ENCODE results near the gene SH3BGR.

The SH3BGR gene

GRCh38 chr21:39562791-39563770 is 111.3 kb downstream of the SH3BGR start:
- Histone ChIP-seq H3K9me3 (ENCODE audit: control insufficient read depth, insufficient read depth, low read length) (no peaks in the 10 kb centered on the region), H3K4me2 (ENCODE audit: low read length) (no peak overlapping the region), H3K9me2 (replicated peaks; ENCODE audit: control insufficient read depth, low read length) (no peaks in the 10 kb centered on the region), H4K20me1 (ENCODE audit: control insufficient read depth, insufficient read depth, low read depth, low read length) (no peaks in the 10 kb centered on the region), H3K36me3 (ENCODE audit: control insufficient read depth, low read length) (no peaks in the 10 kb centered on the region), H3F3A (ENCODE audit: control insufficient read depth, insufficient read depth) (no peaks in the 10 kb centered on the region), H3K27me3 (ENCODE audit: control insufficient read depth, low read length) (no peaks in the 10 kb centered on the region), H3K27ac (ENCODE audit: low read depth, low read length) (no peak overlapping the region), H3K4me1 (ENCODE audit: control insufficient read depth, low read length) (no peaks in the 10 kb centered on the region), H3K79me2 (ENCODE audit: control insufficient read depth, low read length) (no peaks in the 10 kb centered on the region), H3K4me3 (ENCODE audit: low read length) (no peak overlapping the region)
- TF ChIP-seq CTCF (IDR thresholded peaks at IDR 0.05; ENCODE audit: low read depth, low read length, poor library complexity, severe bottlenecking) (no peak), EZH2phosphoT487 (IDR thresholded peaks at IDR 0.05; ENCODE audit: borderline replicate concordance, low read length) (no peak)

DNA sequence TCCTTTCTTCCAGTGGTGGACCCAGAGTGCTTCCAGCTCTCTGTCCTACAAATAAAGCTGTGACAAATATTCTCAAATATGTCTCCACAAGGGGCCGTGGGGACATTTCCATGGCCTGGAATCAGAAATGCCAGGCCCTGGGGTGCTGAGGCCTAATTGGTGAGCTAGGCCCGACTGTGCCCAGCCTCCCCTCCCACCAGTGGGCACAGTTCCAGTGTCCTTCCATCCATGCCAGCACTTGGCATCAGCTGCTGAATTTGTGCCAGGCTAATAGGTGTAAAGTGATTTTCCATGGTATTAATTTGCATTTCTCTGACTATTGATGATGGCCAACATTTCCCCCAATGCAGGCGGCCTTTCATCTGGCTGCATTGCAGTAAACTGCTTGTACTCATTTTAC is 112.4 kb downstream of the SH3BGR start:
- H3K9me2 ChIP-seq (replicated peaks; ENCODE audit: control insufficient read depth, low read length) = no peaks in the 10 kb centered on the region
- H3K9me3 ChIP-seq (ENCODE audit: control insufficient read depth, insufficient read depth, low read length) = no peaks in the 10 kb centered on the region
- no peaks in the 10 kb centered on the region for H3K27me3 ChIP-seq (ENCODE audit: control insufficient read depth, low read length)
- H3K4me1 ChIP-seq (ENCODE audit: control insufficient read depth, low read length) = no peaks in the 10 kb centered on the region
- H3K27ac ChIP-seq (ENCODE audit: low read depth, low read length) = no peak overlapping the region
- no peak overlapping the region for H3K4me3 ChIP-seq (ENCODE audit: low read length)
- no peaks in the 10 kb centered on the region for H3K79me2 ChIP-seq (ENCODE audit: control insufficient read depth, low read length)
- H3K4me2 ChIP-seq (ENCODE audit: low read length) = no peak overlapping the region
- H3F3A ChIP-seq (ENCODE audit: control insufficient read depth, insufficient read depth) = no peaks in the 10 kb centered on the region
- no peaks in the 10 kb centered on the region for H4K20me1 ChIP-seq (ENCODE audit: control insufficient read depth, insufficient read depth, low read depth, low read length)
- no peaks in the 10 kb centered on the region for H3K36me3 ChIP-seq (ENCODE audit: control insufficient read depth, low read length)
- TF ChIP-seq CTCF (IDR thresholded peaks at IDR 0.05; ENCODE audit: low read depth, low read length, poor library complexity, severe bottlenecking) (no peak), EZH2phosphoT487 (IDR thresholded peaks at IDR 0.05; ENCODE audit: borderline replicate concordance, low read length) (no peak)
